Activated CD4-positive, alpha-beta T cell treated with anti-CD3 and anti-CD28 coated beads, Interleukin-2, amount 50 U/mL, for 4 hours (primary cell): ENCODE data around the gene LTBP2.

Source experiments
- DNase-seq, 2 experiments: peaks; one replicate each; pipeline ENCODE4 v3.0.0-alpha.2; 2020

Gene LTBP2

GRCh38 chr14:74522740-74523139, 89.3 kb downstream of the LTBP2 start:
- DNase-seq, result no peak

DNA sequence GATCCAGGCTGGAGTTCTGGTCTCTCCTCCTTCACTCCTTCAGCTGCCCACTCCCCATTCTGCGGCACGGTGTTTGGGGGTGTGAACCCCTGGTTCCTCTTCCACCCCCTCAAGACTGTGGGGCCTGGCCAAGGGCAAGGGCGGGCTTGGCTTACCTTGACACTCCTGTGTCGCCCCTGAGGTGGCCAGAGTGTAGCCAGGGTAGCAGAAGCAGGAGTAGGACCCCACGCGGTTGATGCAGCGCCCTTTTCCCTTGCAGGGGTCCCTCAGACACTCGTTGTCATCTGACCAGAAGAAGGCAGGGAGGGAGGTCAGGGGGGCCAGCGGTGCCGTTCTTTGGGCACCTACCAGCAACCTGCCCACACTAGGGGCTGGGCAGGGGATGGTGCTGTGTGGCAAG, 90.3 kb downstream of the LTBP2 start:
- no peak for DNase-seq

DNA sequence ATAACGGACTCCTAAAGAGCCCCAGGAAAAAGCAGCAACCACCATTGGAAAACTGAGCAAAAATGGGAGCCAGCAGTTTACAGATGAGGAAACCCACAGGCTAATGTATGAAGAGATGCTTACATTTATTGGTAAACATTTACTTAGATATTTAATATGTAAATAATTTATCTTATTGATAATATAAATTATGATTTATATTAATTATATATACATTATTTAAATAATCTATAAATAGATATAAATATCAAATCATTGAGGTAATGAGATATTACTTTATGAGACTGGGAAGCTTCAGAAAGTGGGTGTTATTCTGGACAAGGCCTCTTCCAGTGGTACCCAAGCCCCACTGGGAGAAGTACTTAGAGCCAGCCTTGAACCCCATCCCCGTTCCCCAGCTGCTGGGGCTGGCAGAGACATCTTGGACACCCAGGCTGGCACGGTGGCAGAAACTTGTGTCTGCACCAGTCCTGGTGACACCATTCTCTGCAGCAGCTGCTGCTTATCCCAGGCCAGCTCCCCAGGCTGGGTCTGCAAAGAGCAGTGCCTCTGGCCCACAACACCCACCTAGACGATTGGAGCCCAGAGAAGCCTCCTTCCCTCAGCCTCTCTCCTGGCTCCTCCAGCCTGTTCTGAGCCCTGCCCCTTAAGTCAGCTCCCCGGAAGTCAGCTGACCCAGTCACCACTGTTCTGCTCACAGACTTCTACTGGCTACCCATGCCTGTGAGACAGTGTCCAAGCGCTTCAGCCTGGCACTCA, 92.5 kb downstream of the LTBP2 start:
- no peak for DNase-seq

- DNase-seq, result no peak
Measured at GRCh38 chr14:74518221-74518620, 93.8 kb downstream of the LTBP2 start.

GRCh38 chr14:74517731-74518130, 94.3 kb downstream of the LTBP2 start:
- DNase-seq, result no peak

GRCh38 chr14:74516451-74517160, 95.4 kb downstream of the LTBP2 start:
- DNase-seq, result no peak

GRCh38 chr14:74515891-74516412, 96.1 kb downstream of the LTBP2 start:
- DNase-seq, result no peak

DNA sequence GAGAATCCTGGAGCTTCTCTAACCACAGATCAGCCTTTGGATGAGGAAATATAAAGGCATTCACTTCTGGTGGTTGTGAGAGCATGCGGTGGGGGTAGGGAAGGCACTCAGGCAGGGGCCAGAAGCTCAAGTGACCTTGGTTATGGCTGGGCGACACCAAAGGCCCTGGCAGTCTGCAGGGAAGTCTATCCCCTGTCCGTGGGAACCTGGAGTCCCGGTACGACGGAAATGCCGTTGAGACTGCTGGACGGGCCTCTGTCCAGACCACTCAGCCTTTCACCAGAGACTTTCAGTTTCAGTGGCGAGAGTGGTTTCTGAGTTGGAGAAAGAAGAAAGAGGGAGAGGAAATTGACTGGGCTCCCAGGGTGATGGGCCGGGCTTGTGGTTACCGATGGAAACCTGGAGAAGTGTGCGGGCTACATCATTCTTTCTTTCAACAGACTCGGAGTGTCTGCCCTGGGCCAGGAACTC, 97.5 kb downstream of the LTBP2 start:
- no peak for DNase-seq

DNA sequence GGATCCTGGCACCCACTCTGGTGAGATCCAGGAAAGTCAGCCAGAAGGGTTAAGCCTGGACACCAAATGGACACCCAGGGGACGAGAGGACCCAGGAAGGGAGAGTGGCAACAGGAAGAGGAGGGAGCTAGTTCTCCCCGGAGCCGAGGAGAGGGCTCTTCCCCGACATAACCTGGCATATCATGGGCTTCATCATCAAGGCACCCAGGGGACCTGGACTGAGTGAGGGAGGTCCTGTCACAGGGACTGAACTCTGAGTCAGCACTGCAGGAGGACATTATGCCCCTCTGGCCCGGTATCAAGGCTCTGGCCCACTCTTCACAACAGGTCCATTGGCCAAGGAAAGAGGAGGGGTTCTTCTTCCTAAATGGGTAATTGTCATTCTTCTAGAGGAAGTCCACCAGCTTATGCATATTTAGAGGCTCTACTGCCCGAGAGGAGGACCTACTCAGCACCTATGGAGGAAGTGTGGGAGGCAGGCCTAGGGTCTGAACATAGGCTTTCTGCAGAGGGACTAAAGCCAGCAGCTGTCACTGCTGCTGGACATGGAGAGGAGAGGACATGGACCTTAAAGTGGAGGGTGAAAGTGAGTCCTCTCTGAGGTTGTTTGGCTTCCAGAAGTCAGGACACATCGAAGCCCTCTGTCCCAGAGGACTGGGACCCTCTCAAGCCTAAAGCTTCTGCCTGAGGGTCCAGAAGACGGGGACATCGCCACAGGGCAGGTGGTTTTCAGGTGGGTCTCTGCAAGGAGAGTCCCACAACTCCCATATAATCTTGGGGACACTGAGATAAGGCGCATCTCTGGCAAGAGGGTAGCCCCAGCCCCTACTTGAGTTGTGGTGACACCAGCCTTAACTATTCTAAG, 99.8 kb downstream of the LTBP2 start:
- DNase-seq, result no peak

DNA sequence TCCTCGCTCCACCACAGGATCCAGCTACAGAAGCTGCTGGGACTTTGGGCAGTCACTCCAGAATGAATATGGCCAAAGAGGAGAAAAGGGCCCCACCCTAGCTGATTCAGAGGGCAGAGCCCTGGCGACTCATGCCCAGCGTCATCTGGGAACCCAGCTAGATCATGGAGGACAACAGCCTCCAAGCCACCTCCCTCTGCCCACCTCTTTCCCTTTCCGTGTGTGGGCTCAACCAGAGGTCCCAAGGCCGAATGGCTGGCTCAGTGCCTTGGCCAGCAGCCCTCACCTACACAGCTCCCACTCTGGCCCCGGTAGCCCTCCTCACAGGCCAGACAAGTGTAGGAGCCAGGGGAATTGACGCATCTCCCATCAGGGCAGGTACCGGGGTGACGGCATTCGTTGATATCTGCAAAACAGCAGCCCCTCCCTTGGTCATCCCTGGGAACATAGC, 101.1 kb downstream of the LTBP2 start:
- DNase-seq, result no peak

- no peak for DNase-seq
Measured at GRCh38 chr14:74510223-74510931, 101.7 kb downstream of the LTBP2 start.

GRCh38 chr14:74509587-74510222, 102.3 kb downstream of the LTBP2 start:
- DNase-seq, result no peak

DNA sequence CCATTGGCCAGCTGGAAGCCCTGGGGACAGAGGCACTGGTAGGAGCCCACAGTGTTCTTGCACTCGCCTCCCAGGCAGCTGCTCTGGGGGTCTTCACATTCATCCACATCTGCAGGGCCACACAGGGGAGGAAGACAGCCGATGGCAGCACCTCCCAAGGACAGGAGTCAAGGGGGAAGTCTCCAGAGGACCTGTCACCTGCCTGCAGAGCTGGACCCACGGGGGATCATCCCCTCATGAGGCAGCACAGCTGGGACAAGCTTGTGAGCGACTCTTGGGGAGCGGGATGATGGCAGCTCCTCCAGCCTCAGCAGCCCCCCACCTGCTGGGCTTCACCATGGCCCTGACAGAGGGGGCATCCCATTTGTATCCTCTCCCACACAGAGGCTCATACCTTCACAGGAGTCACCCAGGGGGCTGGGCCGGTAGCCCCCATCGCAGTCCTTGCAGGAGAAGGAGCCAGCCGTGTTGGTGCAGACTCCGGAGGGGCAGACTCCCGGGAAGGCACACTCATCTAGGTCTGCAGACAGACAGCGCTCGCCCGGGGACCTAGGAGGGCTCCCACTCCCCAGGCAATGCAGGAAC, 103.1 kb downstream of the LTBP2 start:
- DNase-seq, result no peak

GRCh38 chr14:74508292-74508731, 103.7 kb downstream of the LTBP2 start:
- no peak for DNase-seq

DNA sequence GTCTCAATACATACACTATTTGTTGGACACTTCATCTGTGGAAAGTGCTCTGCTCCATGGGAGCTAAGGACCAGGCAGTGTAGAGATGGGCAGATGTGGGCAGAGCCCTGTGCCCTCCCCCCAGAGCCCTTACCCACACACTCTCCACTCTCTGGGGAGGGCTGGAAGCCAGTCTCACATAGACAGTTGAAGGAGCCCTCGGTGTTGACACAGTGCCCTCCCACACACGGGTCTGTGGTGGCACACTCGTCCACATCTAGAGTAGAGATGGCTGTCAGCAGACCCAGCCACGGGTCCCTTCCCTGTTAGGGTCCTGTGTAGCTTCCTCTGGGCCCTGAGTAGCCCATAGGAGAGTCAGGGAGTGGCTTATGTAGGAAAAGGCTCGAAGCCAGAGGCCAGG, 104.2 kb downstream of the LTBP2 start:
- DNase-seq, result no peak

GRCh38 chr14:74507085-74507484, 105.0 kb downstream of the LTBP2 start:
- no peak for DNase-seq

DNA sequence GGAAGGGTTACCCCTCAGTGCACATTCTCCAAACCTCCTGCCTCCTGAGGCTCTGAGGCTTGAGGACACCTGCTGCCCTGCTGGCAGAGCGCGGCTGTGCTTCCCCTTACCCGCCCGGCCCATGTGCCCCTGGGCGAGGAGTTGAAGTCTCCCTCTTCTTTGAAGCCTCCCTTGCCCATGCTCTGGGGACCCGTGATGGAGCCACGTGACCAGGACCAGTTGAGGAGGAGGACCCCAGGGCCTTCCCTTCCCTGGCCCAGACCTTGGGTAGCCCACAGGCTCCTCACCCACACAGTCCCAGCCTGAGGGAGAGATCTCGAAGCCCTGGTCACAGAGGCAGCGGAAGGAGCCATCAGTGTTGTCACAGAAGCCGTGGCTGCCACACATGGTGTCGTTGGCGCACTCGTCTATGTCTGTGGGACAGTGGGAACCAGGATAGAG, 105.6 kb downstream of the LTBP2 start:
- DNase-seq, result no peak

GRCh38 chr14:74505831-74506230, 106.2 kb downstream of the LTBP2 start:
- no peak for DNase-seq

- DNase-seq, result no peak
Measured at GRCh38 chr14:74504874-74505720, 106.9 kb downstream of the LTBP2 start.

DNA sequence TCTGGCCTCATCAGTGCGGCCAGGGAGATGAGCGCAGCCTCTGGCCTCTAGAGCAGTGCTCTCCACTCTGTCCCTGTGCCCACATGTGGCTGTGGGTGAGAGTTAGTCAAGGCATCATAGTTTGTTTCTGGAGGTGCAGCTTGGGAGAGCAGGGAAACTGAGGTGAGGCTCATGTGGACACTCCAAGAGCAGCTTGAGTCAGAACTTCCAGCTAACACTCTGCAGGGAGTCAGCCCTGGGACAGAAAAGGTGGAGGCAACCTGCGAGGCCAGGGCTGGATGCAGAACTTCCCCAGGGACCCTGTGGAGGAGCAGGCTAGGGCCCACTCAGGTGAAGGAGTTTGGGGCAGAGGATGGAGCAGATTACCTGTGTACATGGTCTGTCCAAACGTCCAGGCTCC, 107.6 kb downstream of the LTBP2 start:
- DNase-seq, result no peak
